22Rv1 (cell line): ENCODE data around the gene ARMC10.

Experiments used
- ZFX ChIP-seq: fragments of 450-650 bp; IDR thresholded peaks from 2 replicates; pipeline ENCODE4 v1.6.1; 2017; ENCODE audit warnings: antibody characterized with exemption, borderline replicate concordance
- TF ChIP-seq, protein P1 (sequence below): fragments of 450-650 bp; IDR thresholded peaks from 2 replicates; pipeline ENCODE4 v1.5.1; 2017; ENCODE audit warnings: mild to moderate bottlenecking

- TF ChIP-seq, protein P1, sequence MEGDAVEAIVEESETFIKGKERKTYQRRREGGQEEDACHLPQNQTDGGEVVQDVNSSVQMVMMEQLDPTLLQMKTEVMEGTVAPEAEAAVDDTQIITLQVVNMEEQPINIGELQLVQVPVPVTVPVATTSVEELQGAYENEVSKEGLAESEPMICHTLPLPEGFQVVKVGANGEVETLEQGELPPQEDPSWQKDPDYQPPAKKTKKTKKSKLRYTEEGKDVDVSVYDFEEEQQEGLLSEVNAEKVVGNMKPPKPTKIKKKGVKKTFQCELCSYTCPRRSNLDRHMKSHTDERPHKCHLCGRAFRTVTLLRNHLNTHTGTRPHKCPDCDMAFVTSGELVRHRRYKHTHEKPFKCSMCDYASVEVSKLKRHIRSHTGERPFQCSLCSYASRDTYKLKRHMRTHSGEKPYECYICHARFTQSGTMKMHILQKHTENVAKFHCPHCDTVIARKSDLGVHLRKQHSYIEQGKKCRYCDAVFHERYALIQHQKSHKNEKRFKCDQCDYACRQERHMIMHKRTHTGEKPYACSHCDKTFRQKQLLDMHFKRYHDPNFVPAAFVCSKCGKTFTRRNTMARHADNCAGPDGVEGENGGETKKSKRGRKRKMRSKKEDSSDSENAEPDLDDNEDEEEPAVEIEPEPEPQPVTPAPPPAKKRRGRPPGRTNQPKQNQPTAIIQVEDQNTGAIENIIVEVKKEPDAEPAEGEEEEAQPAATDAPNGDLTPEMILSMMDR: no peak
- no peak for TF ChIP-seq ZFX
These were observed 73.4 kb downstream of the ARMC10 start for GRCh38 chr7:103148131-103148993.
